Smooth muscle cell (in vitro differentiated cells): ENCODE results near the gene ARRB2. TPM values are rescaled to one million over a fixed set of nuclear protein-coding genes. Genes with fewer than 3 reads are reported as not detected.
A peak's percentile ranks its signal among the peaks of the same experiment; 100 is the strongest.
"Not testable (repeated sequence)": the region's sequence is repeated elsewhere in the genome, so short reads cannot be mapped to it uniquely, and the experiment has no call there.

ENCODE experiments used
- DNase-seq: peaks from one replicate; lab custom pipeline; 2025; ENCODE audit not compliant: unreplicated experiment; lab: John Stamatoyannopoulos, UW
- H2AFZ ChIP-seq: fragments of 200-600 bp; sonication (generic); 2 replicates; pipeline ENCODE4 v1.6.0; 2016; ENCODE audit warnings: antibody characterized with exemption, low read depth, mild to moderate bottlenecking
- H3F3A ChIP-seq: fragments of 200-600 bp; sonication (generic); 2 replicates; pipeline ENCODE4 v1.6.0; 2017; ENCODE audit warnings: antibody characterized with exemption, low read depth
- H3K27ac ChIP-seq: fragments of 200-600 bp; sonication (generic); 2 replicates; pipeline ENCODE4 v1.5.1; 2016; ENCODE audit warnings: low read depth, mild to moderate bottlenecking
- H3K27me3 ChIP-seq: fragments of 200-600 bp; sonication (generic); 2 replicates; pipeline ENCODE4 v1.6.1; 2016; ENCODE audit warnings: low read depth, mild to moderate bottlenecking
- H3K36me3 ChIP-seq: fragments of 200-600 bp; sonication (generic); 2 replicates; pipeline ENCODE4 v1.5.1; 2016; ENCODE audit warnings: low read depth
- H3K4me1 ChIP-seq: fragments of 200-600 bp; sonication (generic); 2 replicates; pipeline ENCODE4 v1.5.1; 2016; ENCODE audit warnings: low read depth
- H3K4me2 ChIP-seq: fragments of 200-600 bp; sonication (generic); 2 replicates; pipeline ENCODE4 v1.6.0; 2016; ENCODE audit warnings: mild to moderate bottlenecking
- H3K4me3 ChIP-seq: fragments of 200-600 bp; sonication (generic); 2 replicates; pipeline ENCODE4 v1.5.1; 2016; ENCODE audit warnings: mild to moderate bottlenecking
- H3K79me2 ChIP-seq: fragments of 200-600 bp; sonication (generic); 2 replicates; pipeline ENCODE4 v1.6.0; 2016; ENCODE audit warnings: low read depth, mild to moderate bottlenecking
- H3K9ac ChIP-seq: fragments of 200-600 bp; sonication (generic); 2 replicates; pipeline ENCODE4 v1.6.0; 2016; ENCODE audit warnings: low read depth
- H3K9me3 ChIP-seq: fragments of 200-600 bp; sonication (generic); replicated peaks from 2 replicates; pipeline ENCODE4 v1.5.1; 2016; ENCODE audit warnings: low read depth
- H4K20me1 ChIP-seq: fragments of 200-600 bp; sonication (generic); 2 replicates; pipeline ENCODE4 v1.6.0; 2016; ENCODE audit warnings: low read depth
- CTCF ChIP-seq: fragments of 200-600 bp; sonication (generic); IDR thresholded peaks from 2 replicates; pipeline ENCODE4 v1.5.1; 2017; ENCODE audit warnings: borderline replicate concordance, mild to moderate bottlenecking, antibody characterized with exemption; ENCODE audit not compliant: insufficient read depth, poor library complexity, severe bottlenecking
- WGBS: methylation state at CpG from one replicate; pipeline ENCODE4 v1.1.7; 2016; ENCODE audit warnings: low lambda C conversion rate; 5-methylcytosine and 5-hydroxymethylcytosine counted together
- polyA plus RNA-seq: library from polyadenylated mRNA; unstranded; fragments of >200 nt; fragmentation: Nextera tagmentation; extraction: Ambion mirVana; gene quantifications from 2 replicates; pipeline ENCODE4 v1.2.1, GENCODE V29; 2016
- total RNA-seq: library from RNA; depleted of rRNA; stranded (reverse); fragments of >200 nt; gene quantifications from 2 replicates; pipeline ENCODE4 v1.2.3, GENCODE V29; 2014

Gene ARRB2
- total and polyA plus RNA-seq, 2 experiments from 2014 or later, result 4.0 to 7.6 TPM

GRCh38 chr17:4675791-4676190 is 34.6 kb upstream of the ARRB2 start:
- H3F3A ChIP-seq, result peaks cover 15% of the 10 kb centered on the region
- DNase-seq, result no peak
- TF ChIP-seq CTCF, result no peak
- H4K20me1 ChIP-seq, result peaks cover 40% of the 10 kb centered on the region
- H3K4me3 ChIP-seq, result no peak overlapping the region
- no peaks in the 10 kb centered on the region for H3K9me3 ChIP-seq
- H3K36me3 ChIP-seq, result peaks cover 4% of the 10 kb centered on the region
- no peaks in the 10 kb centered on the region for H3K79me2 ChIP-seq
- 98% methylated on average over 10 of the region's 10 CpGs for WGBS
- H3K4me2 ChIP-seq, result no peak overlapping the region
- no peaks in the 10 kb centered on the region for H3K4me1 ChIP-seq
- no peak overlapping the region for H2AFZ ChIP-seq
- no peak overlapping the region for H3K9ac ChIP-seq
- no peak overlapping the region for H3K27ac ChIP-seq
- H3K27me3 ChIP-seq, result no peaks in the 10 kb centered on the region

GRCh38 chr17:4676791-4677190 is 33.6 kb upstream of the ARRB2 start:
- Histone ChIP-seq H3F3A (peaks cover 18% of the 10 kb centered on the region), H3K4me1 (no peaks in the 10 kb centered on the region), H3K9ac (no peak overlapping the region), H3K4me2 (no peak overlapping the region), H3K9me3 (no peaks in the 10 kb centered on the region), H3K27me3 (no peaks in the 10 kb centered on the region), H2AFZ (no peak overlapping the region), H4K20me1 (peaks cover 40% of the 10 kb centered on the region), H3K79me2 (no peaks in the 10 kb centered on the region), H3K36me3 (peaks cover 5% of the 10 kb centered on the region), H3K27ac (no peak overlapping the region), H3K4me3 (no peak overlapping the region)
- DNase-seq, result no peak
- WGBS, result 96% methylated on average over 7 of the region's 7 CpGs
- no peak for TF ChIP-seq CTCF

GRCh38 chr17:4678448-4679026 is 31.9 kb upstream of the ARRB2 start:
- no peak for DNase-seq
- Histone ChIP-seq H3K36me3 (peaks cover 5% of the 10 kb centered on the region), H3F3A (peaks cover 18% of the 10 kb centered on the region), H3K27me3 (no peaks in the 10 kb centered on the region), H4K20me1 (peaks cover 40% of the 10 kb centered on the region), H3K4me3 (no peak overlapping the region), H2AFZ (no peak overlapping the region), H3K9me3 (no peaks in the 10 kb centered on the region), H3K4me1 (no peaks in the 10 kb centered on the region), H3K27ac (peak overlapping the region; percentile 67), H3K79me2 (no peaks in the 10 kb centered on the region), H3K4me2 (peak overlapping the region; percentile 2), H3K9ac (no peak overlapping the region)
- TF ChIP-seq CTCF, result no peak
- 8% methylated on average over 14 of the region's 14 CpGs for WGBS

- H3F3A ChIP-seq, result peaks cover 18% of the 10 kb centered on the region
- no peak overlapping the region for H3K9ac ChIP-seq
- 17% methylated on average over 7 of the region's 7 CpGs for WGBS
- no peak overlapping the region for H2AFZ ChIP-seq
- peak overlapping the region; percentile 2 for H3K4me2 ChIP-seq
- DNase-seq, result no peak
- no peak overlapping the region for H3K4me3 ChIP-seq
- H3K36me3 ChIP-seq, result peaks cover 5% of the 10 kb centered on the region
- H3K27ac ChIP-seq, result peak overlapping the region; percentile 67
- no peaks in the 10 kb centered on the region for H3K9me3 ChIP-seq
- no peaks in the 10 kb centered on the region for H3K79me2 ChIP-seq
- H3K4me1 ChIP-seq, result no peaks in the 10 kb centered on the region
- H4K20me1 ChIP-seq, result peaks cover 43% of the 10 kb centered on the region
- no peak for TF ChIP-seq CTCF
- no peaks in the 10 kb centered on the region for H3K27me3 ChIP-seq
These were observed 30.8 kb upstream of the ARRB2 start for GRCh38 chr17:4679658-4680057.

- 49% methylated on average over 5 of the region's 5 CpGs for WGBS
- not testable (repeated sequence) for H3K4me2 ChIP-seq, H3K27me3 ChIP-seq, H3K79me2 ChIP-seq, H3K4me1 ChIP-seq, H3K36me3 ChIP-seq, H3K9me3 ChIP-seq, DNase-seq, H3K4me3 ChIP-seq, H2AFZ ChIP-seq
- H3K9ac ChIP-seq, result peak overlapping the region; percentile 38
- peaks cover 42% of the 10 kb centered on the region for H4K20me1 ChIP-seq
- H3F3A ChIP-seq, result peaks cover 16% of the 10 kb centered on the region
- peak overlapping the region; percentile 85 for H3K27ac ChIP-seq
These were observed 26.7 kb upstream of the ARRB2 start for GRCh38 chr17:4683739-4684138.
